Spinal cord (tissue), 10 donors: ENCODE measurements around the gene SRRM3. TPM values are rescaled to one million over a fixed set of nuclear protein-coding genes. Genes with fewer than 3 reads are reported as not detected.

Experiments used
- DNase-seq, 6 donors: peaks; one replicate each; pipeline versions ENCODE4 v3.0.0 to v3.0.0-alpha.2; 2013 to 2015; ENCODE audit warnings: low spot score in 6 of 6, low read depth in 4 of 6
- H3K27ac ChIP-seq: one replicate; pipeline ENCODE4 v1.5.1; 2013; ENCODE audit warnings: low read depth, low read length, control low read depth
- H3K27me3 ChIP-seq: one replicate; pipeline ENCODE4 v1.6.1; 2013; ENCODE audit warnings: low read length; ENCODE audit not compliant: control insufficient read depth, insufficient read depth
- H3K36me3 ChIP-seq: one replicate; pipeline ENCODE4 v1.6.1; 2013; ENCODE audit warnings: low read length; ENCODE audit not compliant: control insufficient read depth, insufficient read depth
- H3K4me1 ChIP-seq: one replicate; pipeline ENCODE4 v1.6.1; 2013; ENCODE audit warnings: low read length; ENCODE audit not compliant: control insufficient read depth, insufficient read depth
- H3K4me3 ChIP-seq: one replicate; pipeline ENCODE4 v1.5.1; 2013; ENCODE audit warnings: low read depth, low read length, control low read depth
- H3K9me3 ChIP-seq: one replicate; pipeline ENCODE4 v1.6.1; 2013; ENCODE audit warnings: low read length; ENCODE audit not compliant: control insufficient read depth, insufficient read depth
- WGBS: methylation state at CpG from one replicate; pipeline ENCODE4 v1.1.5; 2013; ENCODE audit warnings: missing lambda C conversion rate; ENCODE audit not compliant: insufficient coverage; 5-methylcytosine and 5-hydroxymethylcytosine counted together
- polyA plus RNA-seq, 2 donors: library from polyadenylated mRNA; unstranded; fragments of 120-200 nt; gene quantifications; one replicate each; pipeline ENCODE4 v1.2.1, GENCODE V29; 2013; ENCODE audit not compliant: insufficient read length in 2 of 2
- total RNA-seq, 2 donors: library from RNA; depleted of rRNA in 1 of 2; stranded (reverse); fragments of 120-200 nt in 1 of 2; fragments of >200 nt in 1 of 2; gene quantifications; one replicate each; pipeline versions ENCODE4 v1.2.3 to v1.2.4, GENCODE V29; 2013 to 2014
- donor health status: healthy.

SRRM3 gene
- total and polyA plus RNA-seq, 4 donors, result 7.2 to 80.0 (median 27.4) TPM

GRCh38 chr7:76257973-76258372 is 56.3 kb downstream of the SRRM3 start:
- Histone ChIP-seq H3K4me1 (peaks cover 7% of the 10 kb centered on the region), H3K27ac (no peak overlapping the region), H3K4me3 (no peak overlapping the region), H3K9me3 (no peaks in the 10 kb centered on the region), H3K27me3 (peaks cover 8% of the 10 kb centered on the region), H3K36me3 (peaks cover 13% of the 10 kb centered on the region)
- peak in 1 of 6 donors; percentile 39 for DNase-seq
- 27% methylated on average over 7 of the region's 8 CpGs for WGBS

DNA sequence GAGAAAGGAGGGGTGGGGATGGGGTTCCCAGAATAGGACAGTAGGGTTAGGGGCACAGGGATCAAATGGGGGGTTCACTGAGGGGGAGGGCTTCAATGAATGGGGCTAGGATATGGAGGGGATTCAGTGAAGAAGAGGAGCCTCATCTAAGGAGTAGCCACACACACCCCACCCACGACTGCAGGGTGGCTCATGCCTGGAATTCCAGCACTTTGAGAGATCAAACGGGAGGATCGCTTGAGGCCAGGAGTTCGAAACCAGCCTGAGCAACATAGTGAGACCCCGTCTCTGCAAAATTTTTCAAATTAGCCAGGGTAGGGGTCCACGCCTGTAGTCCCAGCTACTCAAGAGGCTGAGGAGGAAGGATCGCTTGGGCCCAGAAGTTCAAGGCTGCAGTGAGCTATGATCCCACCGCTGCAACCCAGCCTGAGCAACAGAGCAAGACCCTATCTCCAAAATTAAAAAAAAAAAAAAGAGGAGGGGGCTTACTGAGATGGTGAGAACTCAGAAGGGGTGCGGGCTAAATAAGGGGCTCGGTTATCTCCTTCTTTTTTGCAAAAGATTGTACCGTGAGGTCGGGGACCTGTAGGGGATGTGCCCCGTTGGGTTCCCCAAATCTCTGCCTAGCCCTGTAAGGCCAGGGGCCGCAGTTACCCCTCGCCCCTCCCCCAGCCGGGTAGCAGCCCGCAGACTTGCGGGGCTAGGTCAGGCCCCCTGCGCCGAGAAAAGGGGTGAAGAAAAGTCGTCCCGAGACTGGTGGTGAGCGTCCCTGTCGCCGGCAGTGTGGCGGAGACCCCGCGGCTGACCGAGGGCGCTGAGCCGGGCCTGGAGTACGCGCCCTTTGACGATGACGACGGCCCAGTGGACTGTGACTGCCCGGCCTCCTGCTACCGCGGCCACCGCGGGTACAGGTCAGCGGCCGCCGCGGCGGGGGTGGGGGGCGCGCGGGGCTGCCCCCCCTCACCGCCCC is 57.7 kb downstream of the SRRM3 start:
- Histone ChIP-seq H3K4me1 (peaks cover 7% of the 10 kb centered on the region), H3K9me3 (no peaks in the 10 kb centered on the region), H3K27me3 (peaks cover 8% of the 10 kb centered on the region), H3K27ac (no peak overlapping the region), H3K4me3 (peak overlapping the region; percentile 9), H3K36me3 (peaks cover 15% of the 10 kb centered on the region)
- 14% methylated on average over 30 of the region's 50 CpGs for WGBS
- DNase-seq, result no peak

DNA sequence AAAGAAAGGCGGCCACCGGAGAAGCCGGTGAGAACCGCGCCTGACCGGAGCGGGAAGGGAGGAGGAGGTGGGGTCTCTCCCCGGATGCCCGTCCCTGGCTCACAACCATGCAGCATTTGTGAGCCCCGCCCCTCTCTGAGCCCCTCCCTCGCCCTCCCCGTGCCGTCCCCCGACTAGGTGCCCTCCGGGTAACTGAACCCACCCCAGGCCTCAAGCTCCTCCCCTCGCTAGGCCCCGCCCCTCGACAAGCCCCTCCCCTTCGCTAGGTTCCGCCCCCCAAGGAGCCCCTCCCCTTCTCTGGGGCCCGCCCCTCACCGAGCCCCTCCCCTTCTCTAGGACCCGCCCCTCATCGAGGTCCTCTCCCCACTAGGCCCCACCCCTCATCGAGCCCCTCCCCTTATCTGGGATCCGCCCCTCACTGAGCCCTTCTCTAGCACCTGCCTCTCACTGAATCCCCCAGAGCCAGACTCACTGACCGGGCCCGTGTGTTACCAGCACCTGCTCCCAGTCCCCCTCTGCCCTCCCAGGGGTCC is 58.5 kb downstream of the SRRM3 start:
- Histone ChIP-seq H3K27ac (no peak overlapping the region), H3K4me3 (no peak overlapping the region), H3K27me3 (peaks cover 8% of the 10 kb centered on the region), H3K9me3 (no peaks in the 10 kb centered on the region), H3K4me1 (peaks cover 7% of the 10 kb centered on the region), H3K36me3 (peaks cover 20% of the 10 kb centered on the region)
- WGBS, result 3% methylated on average over 14 of the region's 28 CpGs
- peak in 1 of 6 donors; percentile 49 for DNase-seq

DNA sequence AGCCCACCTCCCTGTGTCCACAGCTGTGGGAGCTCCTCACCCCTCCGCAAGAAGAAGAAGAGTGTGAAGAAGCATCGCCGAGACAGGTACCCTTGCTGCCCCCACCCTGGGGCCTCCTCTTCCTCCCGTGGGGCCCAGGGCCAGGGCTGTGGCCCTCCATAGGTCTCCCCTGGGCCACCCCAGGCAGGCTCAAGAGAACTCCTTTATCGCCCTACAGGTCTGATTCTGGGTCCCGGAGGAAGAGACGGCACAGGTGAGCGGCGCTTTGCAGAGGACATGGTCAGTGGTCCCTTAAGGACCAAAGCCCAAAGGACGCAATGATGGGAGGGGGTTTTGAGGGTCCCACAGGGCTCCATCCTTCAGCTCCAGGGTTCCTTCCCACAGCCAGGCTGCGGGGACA is 59.6 kb downstream of the SRRM3 start:
- Histone ChIP-seq H3K36me3 (peaks cover 20% of the 10 kb centered on the region), H3K9me3 (no peaks in the 10 kb centered on the region), H3K27me3 (peaks cover 8% of the 10 kb centered on the region), H3K4me3 (no peak overlapping the region), H3K4me1 (peaks cover 7% of the 10 kb centered on the region), H3K27ac (no peak overlapping the region)
- 92% methylated on average over 9 of the region's 11 CpGs for WGBS
- DNase-seq, result no peak

- WGBS, result 78% methylated on average over 4 of the region's 4 CpGs
- peaks cover 10% of the 10 kb centered on the region for H3K4me1 ChIP-seq
- H3K9me3 ChIP-seq, result no peaks in the 10 kb centered on the region
- H3K27me3 ChIP-seq, result peaks cover 13% of the 10 kb centered on the region
- no peak for DNase-seq
- H3K4me3 ChIP-seq, result no peak overlapping the region
- H3K27ac ChIP-seq, result no peak overlapping the region
- peaks cover 21% of the 10 kb centered on the region for H3K36me3 ChIP-seq
Observed at GRCh38 chr7:76261931-76262330, 60.2 kb downstream of the SRRM3 start.

DNA sequence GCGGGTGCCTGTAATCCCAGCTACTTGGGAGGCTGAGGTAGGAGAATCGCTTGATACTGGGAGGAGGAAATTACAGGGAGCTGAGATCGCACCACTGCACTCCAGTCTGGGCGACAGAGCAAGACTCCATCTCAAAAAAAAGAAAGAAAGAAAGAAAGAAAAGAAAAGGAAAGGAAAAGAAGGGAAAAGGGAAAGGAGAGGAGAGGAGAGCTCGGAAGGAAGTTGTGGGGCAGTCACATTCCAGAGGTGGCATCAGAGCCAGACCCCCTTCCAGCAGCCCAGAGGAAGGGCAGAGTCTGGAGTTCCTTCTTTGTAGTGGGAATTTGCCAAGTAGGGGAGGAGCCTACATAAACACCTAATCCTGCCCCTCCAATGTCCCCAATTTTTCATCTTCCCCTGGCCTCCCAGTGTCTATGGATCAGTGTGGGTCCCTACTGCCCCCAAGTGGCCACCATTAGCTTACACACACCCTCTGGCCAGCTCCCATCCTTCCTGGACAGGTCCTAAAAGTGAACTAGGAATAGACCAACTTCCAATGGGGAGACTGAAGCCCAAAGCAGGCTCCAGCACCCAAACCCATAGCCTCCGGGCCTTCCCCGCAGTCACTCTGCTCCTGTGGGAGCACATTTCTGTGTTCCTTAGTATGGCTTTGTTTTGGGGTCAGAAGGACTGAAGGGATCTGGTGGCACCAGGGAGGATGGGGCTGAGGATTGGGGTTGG is 61.1 kb downstream of the SRRM3 start:
- H3K27me3 ChIP-seq, result peaks cover 17% of the 10 kb centered on the region
- no peaks in the 10 kb centered on the region for H3K9me3 ChIP-seq
- no peak overlapping the region for H3K4me3 ChIP-seq
- no peak overlapping the region for H3K27ac ChIP-seq
- WGBS, result 89% methylated on average over 4 of the region's 7 CpGs
- peaks cover 27% of the 10 kb centered on the region for H3K36me3 ChIP-seq
- peak in 2 of 6 donors; percentile 69 to 87 for DNase-seq
- peaks cover 15% of the 10 kb centered on the region for H3K4me1 ChIP-seq

GRCh38 chr7:76265299-76265698 is 63.6 kb downstream of the SRRM3 start:
- H3K4me3 ChIP-seq, result no peak overlapping the region
- WGBS, result 92% methylated on average over 4 of the region's 7 CpGs
- no peak for DNase-seq
- H3K4me1 ChIP-seq, result peaks cover 11% of the 10 kb centered on the region
- H3K36me3 ChIP-seq, result peaks cover 36% of the 10 kb centered on the region
- H3K9me3 ChIP-seq, result no peaks in the 10 kb centered on the region
- H3K27ac ChIP-seq, result no peak overlapping the region
- peaks cover 17% of the 10 kb centered on the region for H3K27me3 ChIP-seq

DNA sequence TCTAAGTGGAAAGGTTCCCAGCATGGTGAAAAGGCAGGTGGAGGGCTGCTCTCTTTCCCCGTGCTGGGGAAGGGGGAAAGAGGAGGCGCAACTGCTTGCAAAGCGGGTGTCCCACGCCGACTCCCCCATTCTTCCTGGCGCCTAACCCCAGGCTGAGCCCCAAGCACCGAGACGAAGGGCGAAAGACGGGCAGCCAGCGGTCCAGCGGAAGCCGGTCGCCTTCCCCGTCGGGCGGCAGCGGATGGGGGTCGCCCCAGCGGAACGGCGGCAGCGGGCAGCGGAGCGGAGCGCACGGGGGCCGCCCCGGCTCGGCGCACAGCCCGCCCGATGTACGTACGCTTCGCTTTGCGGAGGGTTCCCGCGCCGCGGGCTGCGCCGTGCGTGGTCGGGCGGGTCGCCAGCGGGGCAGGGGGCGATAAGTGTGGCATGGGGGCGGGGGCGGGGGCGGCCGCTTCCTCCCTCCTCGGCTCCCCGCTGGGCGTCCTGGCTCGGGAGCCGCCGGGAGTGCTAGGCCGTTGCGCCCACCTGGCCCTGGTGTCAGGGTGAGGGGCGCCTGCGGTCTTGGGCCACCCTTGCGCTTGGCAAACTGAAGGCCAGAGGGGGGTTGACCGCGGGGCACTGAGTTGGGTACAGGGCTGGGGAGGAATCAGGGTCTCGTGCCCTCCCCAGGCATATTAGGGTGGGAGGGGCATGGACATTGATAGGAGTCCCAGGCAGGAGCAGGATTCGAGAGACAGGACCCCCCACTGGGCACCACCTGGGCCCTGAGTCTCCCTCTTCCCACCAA is 65.6 kb downstream of the SRRM3 start:
- Histone ChIP-seq H3K27ac (no peak overlapping the region), H3K27me3 (peaks cover 17% of the 10 kb centered on the region), H3K4me1 (peaks cover 11% of the 10 kb centered on the region), H3K36me3 (peaks cover 23% of the 10 kb centered on the region), H3K4me3 (no peak overlapping the region), H3K9me3 (no peaks in the 10 kb centered on the region)
- no peak for DNase-seq
- 10% methylated on average over 59 of the region's 68 CpGs for WGBS

GRCh38 chr7:76267894-76268183 is 66.1 kb downstream of the SRRM3 start:
- H3K9me3 ChIP-seq, result no peaks in the 10 kb centered on the region
- H3K27ac ChIP-seq, result no peak overlapping the region
- H3K4me3 ChIP-seq, result no peak overlapping the region
- H3K36me3 ChIP-seq, result peaks cover 23% of the 10 kb centered on the region
- DNase-seq, result no peak
- peaks cover 12% of the 10 kb centered on the region for H3K4me1 ChIP-seq
- 29% methylated on average over 3 of the region's 4 CpGs for WGBS
- H3K27me3 ChIP-seq, result peaks cover 17% of the 10 kb centered on the region
